ENCODE data around the gene AKAP3.

AKAP3 gene

GRCh38 chr12:4595881-4596280, 53.0 kb downstream of the AKAP3 start:
- Histone ChIP-seq H3K36me3 (ENCODE audit: insufficient read depth) (no peaks in the 10 kb centered on the region), H3K27me3 (ENCODE audit: insufficient read depth, low read depth) (no peaks in the 10 kb centered on the region), H3K79me2 (ENCODE audit: insufficient read depth, low read depth) (no peaks in the 10 kb centered on the region), H3K4me1 (ENCODE audit: low read depth, poor library complexity, severe bottlenecking) (no peaks in the 10 kb centered on the region), H3K4me3 (IDR thresholded peaks at IDR 0.05; ENCODE audit: insufficient read depth, low read depth, low read length) (no peak overlapping the region), H4K20me1 (ENCODE audit: insufficient read depth) (no peaks in the 10 kb centered on the region), H3K27ac (no peak overlapping the region), H3K4me2 (no peak overlapping the region), H3K9ac (no peak overlapping the region), H2AFZ (ENCODE audit: low read depth) (no peak overlapping the region)
- TF ChIP-seq CTCF (conservative IDR thresholded peaks at IDR 0.05; ENCODE audit: low read depth, low read length): no peak

- H3K4me3 ChIP-seq (IDR thresholded peaks at IDR 0.05; ENCODE audit: insufficient read depth, low read depth, low read length): no peak overlapping the region
- H4K20me1 ChIP-seq (ENCODE audit: insufficient read depth): no peaks in the 10 kb centered on the region
- TF ChIP-seq CTCF (conservative IDR thresholded peaks at IDR 0.05; ENCODE audit: low read depth, low read length): no peak
- no peaks in the 10 kb centered on the region for H3K27me3 ChIP-seq (ENCODE audit: insufficient read depth, low read depth)
- no peak overlapping the region for H3K4me2 ChIP-seq
- no peaks in the 10 kb centered on the region for H3K79me2 ChIP-seq (ENCODE audit: insufficient read depth, low read depth)
- no peaks in the 10 kb centered on the region for H3K36me3 ChIP-seq (ENCODE audit: insufficient read depth)
- no peak overlapping the region for H3K27ac ChIP-seq
- H3K9ac ChIP-seq: no peak overlapping the region
- H2AFZ ChIP-seq (ENCODE audit: low read depth): no peak overlapping the region
- no peaks in the 10 kb centered on the region for H3K4me1 ChIP-seq (ENCODE audit: low read depth, poor library complexity, severe bottlenecking)
Measured at GRCh38 chr12:4591180-4591687, 57.6 kb downstream of the AKAP3 start.

GRCh38 chr12:4589941-4590340, 58.9 kb downstream of the AKAP3 start:
- Histone ChIP-seq H3K79me2 (ENCODE audit: insufficient read depth, low read depth) (no peaks in the 10 kb centered on the region), H3K27me3 (ENCODE audit: insufficient read depth, low read depth) (no peaks in the 10 kb centered on the region), H3K27ac (no peak overlapping the region), H3K36me3 (ENCODE audit: insufficient read depth) (no peaks in the 10 kb centered on the region), H3K9ac (no peak overlapping the region), H2AFZ (ENCODE audit: low read depth) (no peak overlapping the region), H3K4me2 (no peak overlapping the region), H3K4me3 (IDR thresholded peaks at IDR 0.05; ENCODE audit: insufficient read depth, low read depth, low read length) (no peak overlapping the region), H3K4me1 (ENCODE audit: low read depth, poor library complexity, severe bottlenecking) (no peaks in the 10 kb centered on the region), H4K20me1 (ENCODE audit: insufficient read depth) (no peaks in the 10 kb centered on the region)
- no peak for TF ChIP-seq CTCF (conservative IDR thresholded peaks at IDR 0.05; ENCODE audit: low read depth, low read length)

- Histone ChIP-seq H3K4me3 (IDR thresholded peaks at IDR 0.05; ENCODE audit: insufficient read depth, low read depth, low read length) (no peak overlapping the region), H3K4me2 (no peak overlapping the region), H3K27ac (no peak overlapping the region), H3K79me2 (ENCODE audit: insufficient read depth, low read depth) (no peaks in the 10 kb centered on the region), H3K9ac (no peak overlapping the region), H3K27me3 (ENCODE audit: insufficient read depth, low read depth) (no peaks in the 10 kb centered on the region), H3K4me1 (ENCODE audit: low read depth, poor library complexity, severe bottlenecking) (no peaks in the 10 kb centered on the region), H3K36me3 (ENCODE audit: insufficient read depth) (no peaks in the 10 kb centered on the region), H4K20me1 (ENCODE audit: insufficient read depth) (no peaks in the 10 kb centered on the region), H2AFZ (ENCODE audit: low read depth) (no peak overlapping the region)
- TF ChIP-seq CTCF (conservative IDR thresholded peaks at IDR 0.05; ENCODE audit: low read depth, low read length): no peak
Measured at GRCh38 chr12:4588916-4589315, 59.9 kb downstream of the AKAP3 start.
